Measurements from ENCODE around the gene ZNF862. TPM values are rescaled to one million over a fixed set of nuclear protein-coding genes. Genes with fewer than 3 reads are reported as not detected.
A peak's percentile ranks its signal among the peaks of the same experiment; 100 is the strongest.
"Not testable (repeated sequence)": the region's sequence is repeated elsewhere in the genome, so short reads cannot be mapped to it uniquely, and the experiment has no call there.

The ZNF862 gene
- total and polyA plus RNA-seq, 4 experiments from 2014 or later = 9.8 to 88.6 (median 47.4) TPM

- intact Hi-C loops (cut with micrococcal nuclease) = loop anchor here (5.0 kb wide), 1 partner anchor 164 kb away; no protein-coding TSS in a partner anchor
- Histone ChIP-seq H3K9me3 (ENCODE audit: control insufficient read depth in 1 of 2, low read length in 2 of 2) (no peaks in the 10 kb centered on the region), H3K36me3 (ENCODE audit: insufficient read depth, low read length) (peaks cover 7% of the 10 kb centered on the region), H3K27ac (ENCODE audit: low read depth, low read length) (no peak overlapping the region), H3K27me3 (ENCODE audit: insufficient read depth, low read length) (no peaks in the 10 kb centered on the region), H3K4me3 (ENCODE audit: low read length in 2 of 2) (no peak overlapping the region), H3K4me1 (ENCODE audit: insufficient read depth, low read length) (peaks cover 13% of the 10 kb centered on the region)
- POLR2A ChIA-PET (ENCODE audit: partially characterized antibody) = interaction anchor here (1.2 to 9.3 kb wide), 5 partner anchors 9 to 45 kb away, joined by 3 to 80 read pairs (median 10); partner anchors contain the start of genes ATP6V0E2 and ZNF862
- Mint-ChIP-seq H3K9me3 (no peaks in the 10 kb centered on the region), H3K4me3 (peak overlapping the region in 1 of 8 donors; percentile 39), H3K27ac (peak overlapping the region in 2 of 7 donors; percentile 64 to 65), H3K36me3 (peaks cover 21 to 34% of the 10 kb centered on the region in 2 donors), H3K4me1 (peaks cover 6 to 24% (median 15%) of the 10 kb centered on the region in 4 donors), H3K27me3 (no peaks in the 10 kb centered on the region)
- CTCF ChIA-PET (ENCODE audit: partially characterized antibody) = interaction anchor here (0.6 to 5.6 kb wide), 15 partner anchors 9 to 1441 kb away, joined by 3 to 32 read pairs (median 4); partner anchors contain the start of gene ZNF862
- peak in 4 of 5 donors; percentile 41 to 53 (median 47) for DNase-seq
Observed at GRCh38 chr7:149883452-149883861, 45.3 kb downstream of the ZNF862 start.

GRCh38 chr7:149884016-149884415 lies 45.8 kb downstream of the ZNF862 start:
- peaks cover 7% of the 10 kb centered on the region for H3K36me3 ChIP-seq (ENCODE audit: insufficient read depth, low read length)
- no peak overlapping the region for H3K27ac ChIP-seq (ENCODE audit: low read depth, low read length)
- Mint-ChIP-seq H3K27ac (no peak overlapping the region), H3K9me3 (no peaks in the 10 kb centered on the region), H3K27me3 (no peaks in the 10 kb centered on the region), H3K4me3 (no peak overlapping the region), H3K36me3 (peaks cover 22 to 34% of the 10 kb centered on the region in 2 donors), H3K4me1 (peaks cover 6 to 24% (median 15%) of the 10 kb centered on the region in 4 donors)
- H3K9me3 ChIP-seq (ENCODE audit: control insufficient read depth in 1 of 2, low read length in 2 of 2) = no peaks in the 10 kb centered on the region
- DNase-seq = no peak
- POLR2A ChIA-PET (ENCODE audit: partially characterized antibody) = interaction anchor here (1.2 to 9.3 kb wide), 5 partner anchors 9 to 46 kb away, joined by 3 to 80 read pairs (median 10); partner anchors contain the start of genes ATP6V0E2 and ZNF862
- intact Hi-C loops (cut with micrococcal nuclease) = loop anchor here (5.0 kb wide), 1 partner anchor 163 kb away; no protein-coding TSS in a partner anchor
- peaks cover 13% of the 10 kb centered on the region for H3K4me1 ChIP-seq (ENCODE audit: insufficient read depth, low read length)
- no peak overlapping the region for H3K4me3 ChIP-seq (ENCODE audit: low read length in 2 of 2)
- CTCF ChIA-PET (ENCODE audit: partially characterized antibody) = interaction anchor here (0.6 to 5.6 kb wide), 13 partner anchors 9 to 1442 kb away, joined by 3 to 32 read pairs (median 5); partner anchors contain the start of gene ZNF862
- H3K27me3 ChIP-seq (ENCODE audit: insufficient read depth, low read length) = no peaks in the 10 kb centered on the region

- peaks cover 2% of the 10 kb centered on the region for H3K36me3 ChIP-seq (ENCODE audit: insufficient read depth, low read length)
- Mint-ChIP-seq H3K4me3 (no peak overlapping the region), H3K27me3 (no peaks in the 10 kb centered on the region), H3K27ac (no peak overlapping the region), H3K4me1 (peaks cover 6 to 24% (median 15%) of the 10 kb centered on the region in 4 donors), H3K36me3 (peaks cover 22 to 33% of the 10 kb centered on the region in 2 donors), H3K9me3 (no peaks in the 10 kb centered on the region)
- no peak overlapping the region for H3K4me3 ChIP-seq (ENCODE audit: low read length in 2 of 2)
- DNase-seq = no peak
- H3K27me3 ChIP-seq (ENCODE audit: insufficient read depth, low read length) = no peaks in the 10 kb centered on the region
- ChIA-PET POLR2A (ENCODE audit: partially characterized antibody) (interaction anchor here (1.2 to 9.3 kb wide), 4 partner anchors 9 to 46 kb away, joined by 3 to 80 read pairs (median 8); partner anchors contain the start of genes ATP6V0E2 and ZNF862), CTCF (ENCODE audit: partially characterized antibody) (interaction anchor here (1.4 to 5.6 kb wide), 7 partner anchors 10 to 85 kb away, joined by 3 to 32 read pairs (median 12); partner anchors contain the start of gene ZNF862)
- H3K4me1 ChIP-seq (ENCODE audit: insufficient read depth, low read length) = peaks cover 13% of the 10 kb centered on the region
- H3K9me3 ChIP-seq (ENCODE audit: control insufficient read depth in 1 of 2, low read length in 2 of 2) = no peaks in the 10 kb centered on the region
- intact Hi-C loops (cut with micrococcal nuclease) = loop anchor here (5.0 kb wide), 1 partner anchor 163 kb away; no protein-coding TSS in a partner anchor
- no peak overlapping the region for H3K27ac ChIP-seq (ENCODE audit: low read depth, low read length)
Observed at GRCh38 chr7:149884541-149884940, 46.4 kb downstream of the ZNF862 start.

- peaks cover 13% of the 10 kb centered on the region for H3K4me1 ChIP-seq (ENCODE audit: insufficient read depth, low read length)
- no peaks in the 10 kb centered on the region for H3K9me3 ChIP-seq (ENCODE audit: control insufficient read depth in 1 of 2, low read length in 2 of 2)
- no peaks in the 10 kb centered on the region for H3K9me3 Mint-ChIP-seq
- H3K4me1 Mint-ChIP-seq = peaks cover 6 to 24% (median 15%) of the 10 kb centered on the region in 4 donors
- H3K27ac Mint-ChIP-seq = peak overlapping the region in 1 of 7 donors; percentile 47
- ChIA-PET POLR2A (ENCODE audit: partially characterized antibody) (interaction anchor here (1.2 to 9.3 kb wide), 3 partner anchors 10 to 31 kb away, joined by 4 to 80 read pairs (median 5); no protein-coding TSS in a partner anchor), CTCF (ENCODE audit: partially characterized antibody) (interaction anchor here (0.5 to 5.6 kb wide), 5 partner anchors 11 to 79 kb away, joined by 3 to 32 read pairs (median 9); no protein-coding TSS in a partner anchor)
- H3K4me3 ChIP-seq (ENCODE audit: low read length in 2 of 2) = no peak overlapping the region
- no peaks in the 10 kb centered on the region for H3K27me3 Mint-ChIP-seq
- intact Hi-C loops (cut with micrococcal nuclease) = no loop called here
- H3K36me3 Mint-ChIP-seq = peaks cover 22 to 26% of the 10 kb centered on the region in 2 donors
- H3K27ac ChIP-seq (ENCODE audit: low read depth, low read length) = no peak overlapping the region
- no peaks in the 10 kb centered on the region for H3K36me3 ChIP-seq (ENCODE audit: insufficient read depth, low read length)
- DNase-seq = no peak
- H3K27me3 ChIP-seq (ENCODE audit: insufficient read depth, low read length) = no peaks in the 10 kb centered on the region
- no peak overlapping the region for H3K4me3 Mint-ChIP-seq
Observed at GRCh38 chr7:149885191-149886017, 47.2 kb downstream of the ZNF862 start.

GRCh38 chr7:149886018-149886415 lies 47.8 kb downstream of the ZNF862 start:
- DNase-seq = no peak
- Histone ChIP-seq H3K4me1 (ENCODE audit: insufficient read depth, low read length) (peaks cover 13% of the 10 kb centered on the region), H3K27me3 (ENCODE audit: insufficient read depth, low read length) (no peaks in the 10 kb centered on the region), H3K9me3 (ENCODE audit: control insufficient read depth in 1 of 2, low read length in 2 of 2) (no peaks in the 10 kb centered on the region), H3K36me3 (ENCODE audit: insufficient read depth, low read length) (no peaks in the 10 kb centered on the region), H3K4me3 (ENCODE audit: low read length in 2 of 2) (no peak overlapping the region), H3K27ac (ENCODE audit: low read depth, low read length) (no peak overlapping the region)
- POLR2A ChIA-PET (ENCODE audit: partially characterized antibody) = interaction anchor here (1.2 to 2.0 kb wide), 2 partner anchors 11 to 31 kb away, joined by 4 to 5 read pairs; no protein-coding TSS in a partner anchor
- H3K27me3 Mint-ChIP-seq = no peaks in the 10 kb centered on the region
- H3K36me3 Mint-ChIP-seq = peaks cover 22 to 24% of the 10 kb centered on the region in 2 donors
- intact Hi-C loops (cut with micrococcal nuclease) = no loop called here
- CTCF ChIA-PET (ENCODE audit: partially characterized antibody) = interaction anchor here (0.5 to 5.6 kb wide), 3 partner anchors 11 to 79 kb away, joined by 3 to 28 read pairs (median 3); no protein-coding TSS in a partner anchor
- H3K4me3 Mint-ChIP-seq = no peak overlapping the region
- no peaks in the 10 kb centered on the region for H3K9me3 Mint-ChIP-seq
- H3K4me1 Mint-ChIP-seq = peaks cover 6 to 24% (median 15%) of the 10 kb centered on the region in 4 donors
- H3K27ac Mint-ChIP-seq = peak overlapping the region in 1 of 7 donors; percentile 59

- Mint-ChIP-seq H3K4me1 (peaks cover 6 to 18% (median 12%) of the 10 kb centered on the region in 4 donors), H3K9me3 (no peaks in the 10 kb centered on the region), H3K4me3 (no peak overlapping the region), H3K36me3 (peaks cover 18 to 22% of the 10 kb centered on the region in 2 donors), H3K27me3 (no peaks in the 10 kb centered on the region), H3K27ac (no peak overlapping the region)
- Histone ChIP-seq H3K27ac (ENCODE audit: low read depth, low read length) (no peak overlapping the region), H3K36me3 (ENCODE audit: insufficient read depth, low read length) (no peaks in the 10 kb centered on the region), H3K4me3 (ENCODE audit: low read length in 2 of 2) (no peak overlapping the region), H3K27me3 (ENCODE audit: insufficient read depth, low read length) (no peaks in the 10 kb centered on the region), H3K9me3 (ENCODE audit: control insufficient read depth in 1 of 2, low read length in 2 of 2) (no peaks in the 10 kb centered on the region), H3K4me1 (ENCODE audit: insufficient read depth, low read length) (peaks cover 13% of the 10 kb centered on the region)
- intact Hi-C loops (cut with micrococcal nuclease) = no loop called here
- POLR2A ChIA-PET (ENCODE audit: partially characterized antibody) = no interaction called here
- no peak for DNase-seq
- CTCF ChIA-PET (ENCODE audit: partially characterized antibody) = no interaction called here
Observed at GRCh38 chr7:149887311-149887710, 49.1 kb downstream of the ZNF862 start.

GRCh38 chr7:149890715-149891114 lies 52.5 kb downstream of the ZNF862 start:
- H3K4me3 ChIP-seq (ENCODE audit: low read length in 2 of 2); H3K27ac Mint-ChIP-seq; H3K27me3 ChIP-seq (ENCODE audit: insufficient read depth, low read length); CTCF ChIA-PET (ENCODE audit: partially characterized antibody); H3K4me1 Mint-ChIP-seq; H3K9me3 Mint-ChIP-seq; POLR2A ChIA-PET (ENCODE audit: partially characterized antibody); H3K4me3 Mint-ChIP-seq; DNase-seq; H3K9me3 ChIP-seq (ENCODE audit: control insufficient read depth in 1 of 2, low read length in 2 of 2); H3K4me1 ChIP-seq (ENCODE audit: insufficient read depth, low read length); H3K27ac ChIP-seq (ENCODE audit: low read depth, low read length); H3K27me3 Mint-ChIP-seq; intact Hi-C loops (cut with micrococcal nuclease); H3K36me3 ChIP-seq (ENCODE audit: insufficient read depth, low read length): not testable (repeated sequence)
- peaks cover 8 to 25% of the 10 kb centered on the region in 2 donors for H3K36me3 Mint-ChIP-seq

Data from CD4-positive, alpha-beta memory T cell (primary cell).